GM12875 (cell line): Measurements from ENCODE around the gene NME7.
A peak's percentile ranks its signal among the peaks of the same experiment; 100 is the strongest.
"Not testable (repeated sequence)": the region's sequence is repeated elsewhere in the genome, so short reads cannot be mapped to it uniquely, and the experiment has no call there.

Experiments used
- H3K4me3 ChIP-seq: one replicate; pipeline ENCODE4 v1.5.1; 2011; ENCODE audit warnings: low read depth, low read length, control low read depth
- CTCF ChIP-seq: IDR thresholded peaks from 2 replicates; pipeline ENCODE4 v1.5.1; 2011; ENCODE audit warnings: low read depth, mild to moderate bottlenecking, control low read depth, inconsistent platforms, low read length, moderate library complexity, borderline replicate concordance; ENCODE audit not compliant: insufficient read depth

NME7 gene

GRCh38 chr1:169367686-169368405, at the start of gene NME7, which contains the start of gene BLZF1:
Gene NME7, minus strand, starts transcription at chr1:169367797. Its CDS starts 87 bp downstream, at chr1:169367710.
Gene BLZF1, plus strand, starts transcription at chr1:169368195. Its CDS starts 1,328 bp downstream, at chr1:169369523.
- TF ChIP-seq CTCF = no peak
- H3K4me3 ChIP-seq = peak within 1 kb of the TSS; percentile 66

DNA sequence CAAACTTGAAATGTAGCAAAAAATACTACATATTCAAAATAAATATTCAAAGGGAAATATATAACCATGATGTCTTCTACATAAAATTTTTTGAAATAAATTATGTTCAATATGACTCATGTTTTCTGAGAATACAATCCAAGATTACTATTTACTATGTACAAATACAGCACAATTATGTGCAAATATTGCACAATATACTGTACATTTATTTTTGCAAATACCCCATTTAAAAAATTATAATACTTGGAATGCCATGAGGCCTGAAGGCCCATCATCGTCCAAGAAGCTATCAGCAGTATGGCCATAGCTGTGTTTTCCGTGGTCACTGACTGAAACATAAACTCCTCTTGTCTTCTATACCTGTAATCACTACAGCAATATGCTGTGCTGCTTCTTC, 47.4 kb upstream of the NME7 start:
- H3K4me3 ChIP-seq = no peak overlapping the region
- no peak for TF ChIP-seq CTCF

DNA sequence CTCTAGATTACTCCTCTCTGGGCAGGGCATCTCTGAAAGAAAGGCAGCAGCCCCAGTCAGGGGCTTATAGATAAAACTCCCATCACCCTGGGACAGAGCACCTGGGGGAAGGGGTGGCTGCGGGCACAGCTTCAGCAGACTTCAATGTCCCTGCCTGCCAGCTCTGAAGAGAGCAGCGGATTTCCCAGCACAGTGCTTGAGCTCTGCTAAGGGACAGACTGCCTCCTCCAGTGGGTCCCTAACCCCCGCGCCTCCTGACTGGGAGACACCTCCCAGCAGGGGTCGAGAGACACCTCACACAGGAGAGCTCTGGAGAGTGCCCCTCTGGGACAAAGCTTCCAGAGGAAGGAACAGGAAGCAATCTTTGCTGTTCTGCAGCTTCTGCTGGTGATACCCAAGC, 40.7 kb upstream of the NME7 start:
- not testable (repeated sequence) for H3K4me3 ChIP-seq

- not testable (repeated sequence) for H3K4me3 ChIP-seq
Observed at GRCh38 chr1:169402578-169402977, 35.0 kb upstream of the NME7 start.

GRCh38 chr1:169395955-169396354, 28.4 kb upstream of the NME7 start:
- no peak overlapping the region for H3K4me3 ChIP-seq
- TF ChIP-seq CTCF = no peak

- H3K4me3 ChIP-seq = no peak overlapping the region
- no peak for TF ChIP-seq CTCF
Observed at GRCh38 chr1:169392406-169392805, 24.8 kb upstream of the NME7 start.

DNA sequence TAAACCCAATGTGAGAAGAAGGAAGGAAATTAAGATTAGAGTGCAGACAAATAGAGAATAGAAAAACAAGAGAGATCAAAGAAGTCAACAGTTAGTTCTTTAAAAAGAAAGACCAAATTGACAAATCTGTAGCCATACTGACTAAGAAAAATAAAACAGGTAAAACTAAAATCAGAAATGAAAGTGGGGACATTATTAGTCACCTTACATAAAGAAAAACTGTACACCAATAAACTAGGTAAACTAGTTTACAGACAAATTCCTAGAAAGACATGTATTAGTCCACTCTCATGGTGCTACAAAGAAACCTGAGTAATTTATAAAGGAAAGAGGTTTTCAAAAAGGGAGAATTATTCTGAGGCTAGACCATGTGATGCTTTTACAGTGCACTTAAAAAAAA, 22.7 kb upstream of the NME7 start:
- no peak for TF ChIP-seq CTCF
- no peak overlapping the region for H3K4me3 ChIP-seq

DNA sequence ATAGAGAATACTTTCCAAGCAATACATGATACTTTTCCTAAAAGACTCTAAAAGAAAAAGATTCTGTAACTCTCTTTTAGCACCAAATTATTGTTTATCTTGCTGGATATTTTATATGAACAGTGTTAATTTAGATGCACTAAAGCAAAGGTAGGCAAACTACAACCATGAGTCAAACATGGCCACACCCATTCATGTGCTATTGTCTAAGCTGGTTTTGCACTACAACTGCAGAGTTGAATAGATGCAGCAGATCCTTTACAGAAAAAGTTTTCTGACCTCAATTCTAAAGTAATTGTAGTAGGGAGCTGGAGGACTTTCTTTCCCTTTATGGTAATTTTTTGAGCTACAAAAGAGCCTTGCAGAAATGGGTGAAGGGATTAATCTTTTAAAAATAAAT, 19.8 kb upstream of the NME7 start:
- no peak overlapping the region for H3K4me3 ChIP-seq
- TF ChIP-seq CTCF = no peak
